Right lobe of liver (tissue), 6 donors: ENCODE measurements around the gene KRT33B. TPM values are rescaled to one million over a fixed set of nuclear protein-coding genes. Genes with fewer than 3 reads are reported as not detected.

ENCODE experiments used
- ATAC-seq, 4 donors: fragments of 200-7000 bp; cut with Tn5 transposase; one replicate each; pipeline ENCODE4 v1.9.1; 2020; ENCODE audit warnings: mild to moderate bottlenecking in 4 of 4, moderate library complexity in 4 of 4
- DNase-seq, 3 donors: peaks; one replicate each; pipeline ENCODE4 v3.0.0-alpha.2; 2020
- H3K27ac ChIP-seq, 3 donors: fragments of 200-600 bp; one replicate each; pipeline ENCODE4 v1.8.0; 2022
- H3K27me3 ChIP-seq, 2 donors: fragments of 200-600 bp; one replicate each; pipeline ENCODE4 v1.8.0; 2022
- H3K36me3 ChIP-seq, 4 donors: fragments of 200-600 bp; sonication (generic) in 1 of 4; one replicate each; pipeline versions ENCODE4 v1.5.1 to v1.8.0; 2017 to 2022; ENCODE audit warnings: control low read depth in 1 of 4
- H3K4me1 ChIP-seq, 4 donors: fragments of 200-600 bp; sonication (generic) in 1 of 4; one replicate each; pipeline versions ENCODE4 v1.5.1 to v1.8.0; 2017 to 2022; ENCODE audit warnings: control low read depth in 1 of 4
- H3K4me3 ChIP-seq, 3 donors: fragments of 200-600 bp; one replicate each; pipeline ENCODE4 v1.8.0; 2022
- H3K9me3 ChIP-seq, 4 donors: fragments of 200-600 bp; sonication (generic) in 1 of 4; one replicate each; pipeline versions ENCODE4 v1.5.1 to v1.8.0; 2017 to 2022; ENCODE audit warnings: control low read depth in 1 of 4
- POLR2A ChIP-seq: fragments of 450-650 bp; IDR thresholded peaks from one replicate; pipeline ENCODE4 v1.6.1; 2017; ENCODE audit warnings: antibody characterized with exemption, mild to moderate bottlenecking
- WGBS: methylation state at CpG from one replicate; pipeline ENCODE4 v1.1.6; 2018; ENCODE audit warnings: low coverage, low lambda C conversion rate; ENCODE audit not compliant: insufficient coverage; ENCODE audit errors: missing lambda C conversion rate; 5-methylcytosine and 5-hydroxymethylcytosine counted together
- intact Hi-C, 2 donors: fragments of 100-400 bp; cut with DNase I; formaldehyde crosslinking; loops; one replicate each; pipeline versions ENCODE4 v1.11.2 to v1.14.1; 2022
- total RNA-seq, 6 experiments: library from RNA; depleted of rRNA in 2 of 6; stranded (reverse); fragments of >200 nt in 2 of 6; fragmentation: NEBNext Ultra II Directional in 3 of 6; extraction: Animal tissue kit (Norgen Biotek cat#: 25700) in 3 of 6; gene quantifications; one replicate each; pipeline versions ENCODE4 v1.1.0 to v1.2.4, GENCODE V29; 2016 to 2023
- TF ChIP-seq, protein P1 (sequence below), 4 donors: fragments of 200-600 bp in 3 of 4; fragments of 450-650 bp in 1 of 4; IDR thresholded peaks; one replicate each; pipeline versions ENCODE4 v1.5.1 to v1.8.0; 2016 to 2022; ENCODE audit warnings: antibody characterized with exemption in 4 of 4, mild to moderate bottlenecking in 2 of 4
- donor health status: DM: no; HTN: yes; CAD: no.
- donor health status: DM: no; HTN: no; CAD: no.
- donor health status: DM: no; HTN: no; CAD: no.
- donor health status: DM: no; HTN: yes; CAD: no.
- donor health status: DM: no; HTN: yes; CAD: no.

Gene KRT33B
- total RNA-seq, 6 experiments from 2014 or later: not detected

DNA sequence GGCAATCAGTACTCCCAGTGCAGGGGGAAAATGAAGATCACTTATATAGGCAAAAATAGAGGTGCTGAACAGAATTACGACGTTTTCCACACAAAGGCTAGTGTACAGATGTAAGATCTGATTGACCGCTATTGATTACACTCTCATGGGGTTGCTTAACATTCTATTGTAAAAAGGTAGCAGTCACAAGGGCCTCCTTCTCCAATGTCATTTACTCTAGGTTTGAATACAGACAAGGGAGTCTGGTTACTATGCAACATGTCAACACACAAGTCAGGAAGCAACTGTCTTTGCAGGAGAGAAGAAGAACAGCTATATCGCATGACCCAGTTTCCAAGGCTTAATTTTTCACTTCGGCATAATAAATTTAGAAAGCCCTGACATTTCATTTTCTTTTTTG lies 46.9 kb upstream of the KRT33B start:
- Histone ChIP-seq H3K27ac (peak overlapping the region in 1 of 3 donors; percentile 29), H3K9me3 (no peaks in the 10 kb centered on the region), H3K4me1 (peaks cover 0 to 23% (median 6%) of the 10 kb centered on the region in 4 donors), H3K4me3 (no peak overlapping the region), H3K36me3 (no peaks in the 10 kb centered on the region), H3K27me3 (no peaks in the 10 kb centered on the region)
- intact Hi-C loops: no loop called here
- ATAC-seq (peak in 3 of 4 donors; percentile 18 to 46 (median 29)), DNase-seq (no peak)
- TF ChIP-seq, protein P1, sequence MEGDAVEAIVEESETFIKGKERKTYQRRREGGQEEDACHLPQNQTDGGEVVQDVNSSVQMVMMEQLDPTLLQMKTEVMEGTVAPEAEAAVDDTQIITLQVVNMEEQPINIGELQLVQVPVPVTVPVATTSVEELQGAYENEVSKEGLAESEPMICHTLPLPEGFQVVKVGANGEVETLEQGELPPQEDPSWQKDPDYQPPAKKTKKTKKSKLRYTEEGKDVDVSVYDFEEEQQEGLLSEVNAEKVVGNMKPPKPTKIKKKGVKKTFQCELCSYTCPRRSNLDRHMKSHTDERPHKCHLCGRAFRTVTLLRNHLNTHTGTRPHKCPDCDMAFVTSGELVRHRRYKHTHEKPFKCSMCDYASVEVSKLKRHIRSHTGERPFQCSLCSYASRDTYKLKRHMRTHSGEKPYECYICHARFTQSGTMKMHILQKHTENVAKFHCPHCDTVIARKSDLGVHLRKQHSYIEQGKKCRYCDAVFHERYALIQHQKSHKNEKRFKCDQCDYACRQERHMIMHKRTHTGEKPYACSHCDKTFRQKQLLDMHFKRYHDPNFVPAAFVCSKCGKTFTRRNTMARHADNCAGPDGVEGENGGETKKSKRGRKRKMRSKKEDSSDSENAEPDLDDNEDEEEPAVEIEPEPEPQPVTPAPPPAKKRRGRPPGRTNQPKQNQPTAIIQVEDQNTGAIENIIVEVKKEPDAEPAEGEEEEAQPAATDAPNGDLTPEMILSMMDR (IDR thresholded peaks at IDR 0.05): no peak
- no peak for TF ChIP-seq POLR2A
- WGBS: 50% methylated on average over 5 of the region's 5 CpGs

DNA sequence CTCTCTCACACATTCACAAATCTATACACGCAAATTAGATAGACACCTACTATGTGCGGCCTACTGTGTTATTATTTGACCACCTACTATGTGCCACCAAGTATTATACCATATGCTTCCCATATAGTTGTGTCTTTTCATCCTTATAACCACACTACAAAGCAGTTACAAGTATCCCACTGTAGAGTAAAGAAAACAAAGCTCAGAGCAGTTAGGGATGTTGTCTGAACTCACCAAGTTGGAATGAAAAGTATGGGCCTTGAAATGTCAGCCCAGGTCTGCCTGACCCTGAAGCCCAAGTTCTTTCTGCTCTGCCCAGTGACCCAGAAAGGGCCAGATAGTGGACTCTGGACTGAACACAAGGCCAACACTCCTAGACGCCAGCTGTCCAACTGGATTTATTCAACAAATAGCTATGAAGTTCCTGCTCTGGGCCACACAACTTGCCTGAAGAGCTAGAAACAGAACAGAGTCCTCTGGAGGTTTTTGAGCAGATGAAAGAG lies 46.3 kb upstream of the KRT33B start:
- ATAC-seq: peak; percentile 79 to 93 (median 88)
- TF ChIP-seq, protein P1 (IDR thresholded peaks at IDR 0.05): no peak
- no peak for TF ChIP-seq POLR2A
- peaks cover 0 to 23% (median 6%) of the 10 kb centered on the region in 4 donors for H3K4me1 ChIP-seq

DNA sequence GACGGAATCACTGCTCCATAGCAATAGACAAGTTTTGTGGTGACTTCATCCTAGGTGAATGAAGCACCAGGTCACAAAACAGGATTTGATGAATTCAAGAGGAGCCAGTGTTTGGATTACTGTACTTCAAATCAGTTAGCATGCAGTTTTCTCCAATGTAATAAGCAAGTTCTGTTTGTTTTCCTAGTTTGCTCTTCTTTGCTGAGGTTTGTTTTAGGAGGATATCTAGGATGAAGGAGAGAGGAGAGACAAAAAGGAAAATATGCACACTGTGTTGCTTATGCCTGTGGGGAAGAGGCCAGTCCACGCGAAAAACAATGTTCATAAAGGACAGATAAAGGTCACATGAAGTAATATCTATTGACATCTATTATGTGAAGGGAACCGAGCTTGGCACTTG lies 45.8 kb upstream of the KRT33B start:
- H3K27me3 ChIP-seq: no peaks in the 10 kb centered on the region
- no peak for DNase-seq
- intact Hi-C loops: no loop called here
- no peak overlapping the region for H3K27ac ChIP-seq
- H3K4me1 ChIP-seq: peaks cover 0 to 23% (median 6%) of the 10 kb centered on the region in 4 donors
- WGBS: 48% methylated on average over 4 of the region's 4 CpGs
- TF ChIP-seq, protein P1 (IDR thresholded peaks at IDR 0.05): no peak
- no peak for TF ChIP-seq POLR2A
- no peaks in the 10 kb centered on the region for H3K9me3 ChIP-seq
- no peak overlapping the region for H3K4me3 ChIP-seq
- ATAC-seq: peak in 1 of 4 donors; percentile 5
- no peaks in the 10 kb centered on the region for H3K36me3 ChIP-seq

More for the DNA sequence above, 46.3 kb upstream of the KRT33B start:
- intact Hi-C loops: no loop called here
- WGBS: 31% methylated on average over 3 of the region's 3 CpGs
- no peaks in the 10 kb centered on the region for H3K9me3 ChIP-seq
- peak overlapping the region in 1 of 3 donors; percentile 29 for H3K27ac ChIP-seq
- no peaks in the 10 kb centered on the region for H3K36me3 ChIP-seq
- H3K4me3 ChIP-seq: no peak overlapping the region
- peak in 2 of 3 donors; percentile 65 to 68 for DNase-seq
- H3K27me3 ChIP-seq: no peaks in the 10 kb centered on the region

DNA sequence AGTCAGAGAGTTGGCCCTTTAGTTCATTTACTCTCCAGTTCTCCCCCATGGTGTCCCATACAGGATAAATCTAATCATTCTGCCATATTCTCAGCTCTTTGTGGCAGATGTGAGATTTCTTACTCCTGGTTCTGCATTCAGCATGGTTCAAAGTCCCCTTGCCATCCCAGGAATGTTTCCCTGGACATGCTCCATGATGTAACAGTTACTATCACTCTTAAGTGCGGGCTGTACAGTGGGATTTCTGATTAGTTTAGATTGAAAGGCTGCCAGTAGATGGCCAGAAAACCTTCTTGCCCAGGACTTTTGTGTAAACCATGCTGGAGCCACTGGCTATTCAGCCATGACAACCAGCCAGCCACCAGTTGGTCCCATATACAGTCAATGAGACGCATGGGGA lies 44.4 kb upstream of the KRT33B start:
- no peaks in the 10 kb centered on the region for H3K36me3 ChIP-seq
- intact Hi-C loops: no loop called here
- no peak overlapping the region for H3K4me3 ChIP-seq
- H3K4me1 ChIP-seq: peaks cover 0 to 23% (median 6%) of the 10 kb centered on the region in 4 donors
- DNase-seq: no peak
- WGBS: 75% methylated on average over 2 of the region's 2 CpGs
- H3K9me3 ChIP-seq: no peaks in the 10 kb centered on the region
- H3K27me3 ChIP-seq: no peaks in the 10 kb centered on the region
- no peak overlapping the region for H3K27ac ChIP-seq
- no peak for ATAC-seq
- TF ChIP-seq, protein P1 (IDR thresholded peaks at IDR 0.05): no peak
- no peak for TF ChIP-seq POLR2A
